DMS 273 (cell line): ENCODE data around the gene FAAP20.
"Not testable (repeated sequence)": the region's sequence is repeated elsewhere in the genome, so short reads cannot be mapped to it uniquely, and the experiment has no call there.

Source experiments
- DNase-seq: peaks from one replicate; lab custom pipeline; 2025; ENCODE audit not compliant: unreplicated experiment; lab: John Stamatoyannopoulos, UW

FAAP20 gene

GRCh38 chr1:2163205-2163604 is 31.4 kb downstream of the FAAP20 start:
- no peak for DNase-seq

DNA sequence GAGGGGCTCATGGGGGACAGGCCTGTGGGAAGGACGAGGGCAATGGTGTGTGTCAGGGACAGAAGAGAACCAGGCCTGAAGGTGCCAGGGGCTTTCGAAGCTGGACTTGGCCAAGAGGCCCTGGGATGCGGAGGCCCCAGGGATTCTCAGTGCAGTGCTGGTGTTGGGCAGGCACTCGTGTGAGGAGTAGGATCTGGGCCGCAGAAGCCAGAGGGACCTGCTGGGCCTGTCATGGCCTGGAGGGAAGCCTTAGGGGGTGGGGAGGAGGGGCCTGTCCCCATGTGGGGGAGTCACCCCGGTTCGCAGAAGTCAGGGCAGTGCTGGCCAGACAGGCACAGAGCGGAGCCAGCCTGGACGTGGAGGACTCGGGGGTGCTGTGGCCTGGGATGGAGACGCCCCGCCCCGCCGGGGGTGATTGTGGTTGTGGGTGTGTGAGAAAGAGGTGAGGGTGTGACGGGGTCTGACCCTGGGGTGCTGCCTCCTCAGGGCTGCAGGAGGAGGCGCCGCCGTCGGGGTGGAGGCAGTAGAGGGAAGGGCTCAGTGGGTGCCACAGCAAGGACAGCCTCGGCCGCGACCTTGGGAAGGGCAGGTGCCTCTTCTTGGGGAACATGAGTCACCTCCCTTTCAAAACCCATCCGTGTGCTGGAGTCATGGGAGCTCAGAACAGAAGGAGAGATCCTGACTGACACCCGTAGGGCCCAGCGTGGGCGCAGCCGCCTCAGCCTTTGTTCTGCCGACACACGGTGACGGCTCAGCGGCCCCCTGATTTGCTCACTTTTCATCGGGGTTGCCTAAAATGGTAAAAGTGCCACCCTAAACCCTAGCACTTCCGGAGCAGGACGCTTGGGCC is 33.9 kb downstream of the FAAP20 start:
- no peak for DNase-seq

DNA sequence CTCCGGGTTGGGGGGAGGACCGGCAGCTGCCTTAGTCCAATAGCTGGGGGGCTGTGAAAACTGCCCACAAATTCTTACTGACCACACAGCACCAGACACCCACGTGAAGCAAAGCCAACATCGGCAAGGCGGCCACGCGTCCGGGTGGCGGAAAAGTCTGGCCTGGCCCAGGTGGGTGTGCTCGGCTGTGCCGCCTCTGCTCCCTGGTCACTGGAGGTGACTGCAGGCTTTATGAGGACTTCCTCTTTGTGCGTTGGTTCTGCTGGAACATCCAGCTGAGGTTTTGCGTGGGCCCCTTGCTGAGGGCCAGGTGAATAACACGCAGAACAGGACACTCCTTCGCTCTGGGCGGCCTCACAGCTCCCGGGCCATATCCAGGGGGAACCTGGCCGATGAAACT is 35.4 kb downstream of the FAAP20 start:
- DNase-seq, result no peak

DNA sequence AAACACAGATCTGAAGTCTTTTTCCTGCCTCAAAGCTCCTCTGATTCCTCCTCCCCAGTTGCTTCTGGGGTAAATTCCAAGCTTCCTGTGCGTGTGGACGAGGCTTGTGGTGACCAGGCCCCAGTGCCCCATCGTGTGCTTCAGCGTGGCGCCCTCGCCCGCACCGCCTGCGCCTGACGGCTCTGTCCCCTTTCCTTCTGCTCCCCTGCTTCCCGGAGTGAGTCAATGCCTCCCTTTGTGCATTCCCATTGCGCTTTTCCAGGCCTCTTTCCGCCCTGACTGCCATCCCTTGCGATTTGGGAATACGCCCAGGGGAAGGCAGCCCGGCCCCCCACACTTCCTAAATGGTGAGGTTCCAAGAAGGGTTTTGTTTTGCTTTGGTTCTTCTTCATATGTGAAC is 36.3 kb downstream of the FAAP20 start:
- DNase-seq, result no peak

DNA sequence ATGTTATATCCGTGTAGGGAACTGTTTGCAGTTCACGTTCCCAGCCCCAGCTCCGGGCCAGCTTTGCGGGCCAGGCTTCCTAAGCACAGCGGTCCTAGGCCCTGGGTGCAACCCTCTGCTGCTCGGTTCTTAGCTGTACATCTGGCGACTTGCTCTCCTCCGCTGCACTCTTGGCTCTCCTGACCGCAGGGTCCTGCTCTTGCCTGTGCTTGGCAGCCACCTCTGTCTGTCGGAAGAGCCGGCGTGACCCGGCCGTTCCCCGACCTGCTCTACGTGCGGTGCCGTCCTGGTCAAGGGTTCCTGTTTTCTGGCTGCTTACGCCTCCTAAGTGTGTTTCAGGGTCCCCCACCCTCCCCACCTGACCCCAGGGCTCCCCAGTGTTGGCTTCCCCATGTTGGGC is 36.7 kb downstream of the FAAP20 start:
- no peak for DNase-seq

- DNase-seq, result no peak
Observed at GRCh38 chr1:2156866-2157265, 37.7 kb downstream of the FAAP20 start.

- DNase-seq, result no peak
Observed at GRCh38 chr1:2155788-2156187, 38.8 kb downstream of the FAAP20 start.

DNA sequence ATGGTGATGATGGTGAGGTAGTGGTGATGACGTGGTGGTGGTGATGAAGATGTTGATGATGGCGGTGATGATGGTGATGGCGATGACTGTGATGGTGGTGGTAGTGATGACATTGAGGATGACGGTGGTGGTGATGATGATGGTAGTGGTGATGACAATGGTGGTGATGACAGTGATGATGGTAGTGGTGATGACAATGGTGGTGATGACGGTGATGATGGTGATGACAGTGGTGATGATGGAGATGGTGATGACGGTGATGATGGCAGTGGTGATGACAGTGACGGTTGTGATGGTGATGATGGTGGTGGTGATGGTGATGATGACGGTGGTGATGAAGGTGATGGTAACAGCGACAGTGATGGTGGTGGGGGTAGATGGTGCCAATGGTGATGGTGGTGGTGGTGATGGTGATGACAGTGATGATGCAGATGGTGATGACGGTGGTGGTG is 39.4 kb downstream of the FAAP20 start:
- no peak for DNase-seq

- DNase-seq, result no peak
Observed at GRCh38 chr1:2154022-2154421, 40.5 kb downstream of the FAAP20 start.

- DNase-seq, result no peak
Observed at GRCh38 chr1:2152954-2153353, 41.6 kb downstream of the FAAP20 start.

DNA sequence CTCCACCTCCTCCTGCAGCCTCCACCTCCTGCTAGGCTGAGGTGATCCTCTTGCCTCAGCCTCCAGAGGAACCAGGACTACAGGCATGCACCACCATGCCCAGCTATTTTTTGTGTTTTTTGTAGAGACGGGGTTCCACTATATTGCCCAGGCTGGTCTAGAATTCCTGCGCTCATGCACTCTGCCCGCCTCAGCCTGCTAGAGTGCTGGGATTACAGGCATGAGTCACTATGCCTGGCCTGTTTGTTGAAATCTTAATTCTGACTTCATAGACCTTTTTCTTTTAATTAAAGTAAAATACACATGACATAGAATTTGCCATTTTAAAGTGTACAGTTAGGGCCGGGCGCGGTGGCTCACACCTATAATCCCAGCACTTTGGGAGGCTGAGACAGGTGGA is 42.7 kb downstream of the FAAP20 start:
- DNase-seq, result no peak

DNA sequence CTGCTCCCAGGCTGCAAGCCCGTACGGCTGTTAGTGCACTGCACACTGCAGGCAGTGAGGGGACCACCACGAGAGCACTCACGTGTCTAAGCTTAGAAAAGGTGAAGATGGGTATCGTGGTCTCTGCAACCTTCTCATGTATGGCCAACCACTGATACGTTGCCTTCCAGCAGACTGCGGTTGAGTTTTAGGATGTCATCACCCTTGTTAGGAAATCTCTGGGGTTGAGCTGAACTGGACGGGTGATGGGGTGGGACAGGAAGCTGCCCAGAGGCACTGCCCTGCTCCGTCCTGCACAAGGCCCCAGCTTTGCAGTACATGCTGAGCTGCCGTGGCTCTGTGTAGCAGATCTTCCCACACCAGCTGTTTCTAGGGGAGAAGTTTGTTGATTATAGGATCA is 43.3 kb downstream of the FAAP20 start:
- no peak for DNase-seq

DNA sequence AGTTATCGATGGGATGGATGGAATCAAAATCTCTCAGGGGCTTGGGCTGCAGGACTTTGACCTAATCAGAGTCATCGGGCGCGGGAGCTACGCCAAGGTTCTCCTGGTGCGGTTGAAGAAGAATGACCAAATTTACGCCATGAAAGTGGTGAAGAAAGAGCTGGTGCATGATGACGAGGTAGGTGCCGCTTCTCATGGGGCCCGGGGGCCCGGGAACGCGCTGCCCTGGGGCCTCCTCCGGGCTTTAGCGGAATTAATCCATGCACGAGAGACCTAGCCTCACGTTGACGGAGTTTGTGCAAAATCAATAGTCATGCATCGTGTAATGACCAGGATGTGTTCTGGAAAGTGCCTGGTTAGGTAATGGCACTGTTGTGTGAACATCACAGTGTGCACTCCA is 43.8 kb downstream of the FAAP20 start:
- no peak for DNase-seq

DNA sequence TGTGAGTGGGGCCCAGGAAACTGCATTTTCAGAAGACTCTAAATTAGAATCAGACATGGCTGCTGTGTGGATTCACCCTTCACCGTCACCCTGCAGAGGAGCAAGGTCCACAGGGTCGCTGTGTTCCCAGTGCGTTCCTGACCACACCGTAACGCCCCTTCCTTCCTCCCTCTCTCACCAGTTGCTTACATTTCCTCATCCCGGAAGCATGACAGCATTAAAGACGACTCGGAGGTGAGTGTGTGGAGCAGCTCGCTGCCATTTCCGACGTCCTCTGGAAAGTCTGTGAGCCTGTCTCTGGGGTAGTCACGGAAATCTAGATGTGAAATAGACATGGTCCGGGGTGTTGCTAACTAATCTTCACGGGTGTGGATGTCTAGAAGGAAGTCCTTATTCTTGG is 45.9 kb downstream of the FAAP20 start:
- DNase-seq, result no peak

- DNase-seq, result not testable (repeated sequence)
Observed at GRCh38 chr1:2147869-2148268, 46.7 kb downstream of the FAAP20 start.

- DNase-seq, result no peak
Observed at GRCh38 chr1:2146836-2147517, 47.6 kb downstream of the FAAP20 start.

DNA sequence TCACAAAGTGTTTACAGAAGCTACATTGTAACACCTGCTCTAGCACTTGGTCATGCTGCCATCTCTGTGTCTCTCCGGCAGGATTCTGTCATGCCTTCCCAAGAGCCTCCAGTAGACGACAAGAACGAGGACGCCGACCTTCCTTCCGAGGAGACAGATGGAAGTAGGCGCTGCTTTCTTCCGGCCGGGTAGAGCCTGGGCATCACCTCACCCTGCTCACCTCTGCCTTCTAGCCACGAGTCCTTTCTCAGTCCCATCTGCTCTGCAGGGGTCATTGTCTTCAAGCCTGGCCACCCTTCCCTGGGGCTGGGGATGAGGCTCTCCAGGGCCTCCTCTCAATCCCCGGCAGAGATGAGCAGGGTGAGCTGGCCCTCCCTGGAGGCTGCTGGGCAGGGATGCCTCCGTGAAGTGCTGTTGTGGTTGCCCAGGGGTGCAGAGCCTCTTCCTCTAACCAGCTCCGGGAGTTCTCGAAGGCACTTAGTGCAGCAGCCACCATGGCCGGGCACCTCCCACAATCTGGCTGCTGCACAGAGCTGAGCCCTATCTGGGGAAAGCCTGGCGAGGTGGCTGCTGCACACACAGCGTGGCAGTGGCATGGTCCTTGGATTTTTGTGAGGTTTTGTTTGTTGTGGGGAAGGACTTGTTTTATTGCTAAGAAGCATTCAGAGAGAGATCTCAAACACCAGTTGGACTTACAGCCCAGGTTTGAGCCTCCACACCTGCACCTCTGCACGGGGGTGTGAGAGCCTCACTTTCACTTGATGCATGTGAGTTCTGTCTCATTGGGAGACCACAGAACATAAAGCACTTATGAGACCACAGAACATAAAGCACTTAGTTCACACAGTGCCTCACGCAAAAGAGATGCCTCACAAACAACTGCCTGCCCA is 48.4 kb downstream of the FAAP20 start:
- DNase-seq, result no peak

DNA sequence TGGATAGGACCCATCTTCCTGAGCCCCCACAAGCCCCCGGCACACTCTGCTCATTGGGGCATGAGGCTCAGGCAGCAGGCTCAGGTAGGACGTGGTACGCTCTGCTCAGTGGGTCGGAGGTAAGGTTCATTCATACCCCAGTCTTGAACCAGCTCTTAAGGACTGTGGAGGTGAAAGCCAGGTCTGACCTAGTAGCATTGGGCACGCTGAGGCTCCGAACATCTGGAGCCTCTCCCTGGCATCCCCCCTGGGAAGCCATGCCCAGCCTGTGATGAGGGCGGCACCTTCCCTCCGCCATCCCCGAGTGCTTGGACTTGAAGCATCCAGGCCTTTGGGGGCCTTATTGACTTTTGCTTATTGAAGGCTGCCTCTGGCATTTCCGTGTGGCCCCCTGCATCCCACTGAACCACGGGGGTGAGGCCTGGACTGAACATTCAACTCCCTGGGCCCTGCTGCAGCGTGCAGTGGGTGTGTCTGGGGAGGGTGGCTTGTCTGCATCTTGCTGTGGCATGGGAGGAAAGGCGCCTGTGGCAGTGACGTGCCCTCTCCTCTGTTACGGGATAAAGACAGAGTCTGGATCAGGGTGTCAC is 50.0 kb downstream of the FAAP20 start:
- DNase-seq, result no peak

DNA sequence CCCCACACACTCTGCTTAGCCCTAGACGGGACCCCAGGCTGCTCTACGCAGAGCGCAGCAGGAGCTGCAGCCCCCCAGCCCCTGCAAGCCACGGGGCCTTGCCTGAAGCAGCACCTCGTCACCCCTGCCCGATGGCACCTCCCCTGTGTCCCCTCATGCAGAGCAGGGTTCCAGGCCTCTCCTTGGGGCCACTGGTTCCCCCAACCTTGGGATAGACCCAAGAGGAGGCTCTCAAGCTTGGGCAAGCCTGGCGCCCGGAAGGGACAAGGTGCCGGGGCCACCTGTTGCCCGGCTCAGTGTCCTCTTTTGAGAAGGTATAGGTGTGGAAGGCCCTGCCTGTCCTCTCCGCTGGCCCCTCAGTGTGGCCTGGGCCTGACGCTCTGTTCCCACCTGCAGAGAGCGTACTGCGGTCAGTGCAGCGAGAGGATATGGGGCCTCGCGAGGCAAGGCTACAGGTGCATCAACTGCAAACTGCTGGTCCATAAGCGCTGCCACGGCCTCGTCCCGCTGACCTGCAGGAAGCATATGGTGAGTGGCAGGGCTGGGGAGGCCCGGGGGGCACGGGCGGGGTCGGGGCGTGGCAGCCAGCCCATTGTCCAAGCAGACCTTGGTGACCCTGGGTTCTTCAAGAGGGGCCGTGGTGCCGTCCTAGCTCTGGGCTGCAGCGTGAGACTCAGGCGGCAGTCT is 50.6 kb downstream of the FAAP20 start:
- DNase-seq, result no peak

DNA sequence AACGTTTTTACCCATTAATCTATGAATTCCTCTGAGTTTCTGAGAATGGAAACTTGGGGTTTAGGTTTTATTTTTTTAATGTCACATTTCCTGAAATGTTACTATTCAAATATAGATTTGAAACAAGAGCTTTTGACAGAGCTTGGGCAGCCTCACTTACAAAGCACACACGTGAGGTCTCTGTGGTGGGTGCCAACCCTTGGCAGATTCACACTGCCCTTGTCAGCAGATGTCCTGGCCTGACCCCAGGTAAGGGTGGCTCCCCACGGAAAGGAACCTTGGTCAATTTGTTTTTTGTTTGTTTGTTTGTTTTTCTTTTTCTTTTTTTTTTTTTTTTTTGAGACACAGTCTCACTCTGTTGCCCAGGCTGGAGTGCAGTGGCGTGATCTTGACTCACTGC is 53.5 kb downstream of the FAAP20 start:
- no peak for DNase-seq
